ENCODE measurements around the gene FYB2.
A peak's percentile ranks its signal among the peaks of the same experiment; 100 is the strongest.

Gene FYB2

GRCh38 chr1:56816909-56817308 is 2.3 kb downstream of the FYB2 start:
- H3K9ac ChIP-seq (ENCODE audit: low read length) = no peak overlapping the region

GRCh38 chr1:56816264-56816663 is 2.9 kb downstream of the FYB2 start:
- no peak overlapping the region for H3K9ac ChIP-seq (ENCODE audit: low read length)
- H3K36me3 ChIP-seq (ENCODE audit: control insufficient read depth, insufficient read depth, low read length, severe bottlenecking) = no peaks in the 10 kb centered on the region
- peaks cover 14% of the 10 kb centered on the region for H3K27me3 ChIP-seq (replicated peaks; ENCODE audit: control insufficient read depth, insufficient read depth, low read length)
- H3K4me1 ChIP-seq (ENCODE audit: control insufficient read depth, insufficient read depth, low read length) = peaks cover 23% of the 10 kb centered on the region
- peaks cover 13% of the 10 kb centered on the region for H3K9me3 ChIP-seq (ENCODE audit: control insufficient read depth, low read length)
- H3K4me3 ChIP-seq (ENCODE audit: low read length) = no peak overlapping the region
- DNase-seq (ENCODE audit: low read depth) = no peak

More at GRCh38 chr1:56816909-56817308, 2.3 kb downstream of the FYB2 start:
- peaks cover 23% of the 10 kb centered on the region for H3K4me1 ChIP-seq (ENCODE audit: control insufficient read depth, insufficient read depth, low read length)
- no peak for DNase-seq (ENCODE audit: low read depth)
- H3K9me3 ChIP-seq (ENCODE audit: control insufficient read depth, low read length) = peaks cover 13% of the 10 kb centered on the region
- no peaks in the 10 kb centered on the region for H3K36me3 ChIP-seq (ENCODE audit: control insufficient read depth, insufficient read depth, low read length, severe bottlenecking)
- no peak overlapping the region for H3K4me3 ChIP-seq (ENCODE audit: low read length)
- H3K27me3 ChIP-seq (replicated peaks; ENCODE audit: control insufficient read depth, insufficient read depth, low read length) = peaks cover 8% of the 10 kb centered on the region

DNA sequence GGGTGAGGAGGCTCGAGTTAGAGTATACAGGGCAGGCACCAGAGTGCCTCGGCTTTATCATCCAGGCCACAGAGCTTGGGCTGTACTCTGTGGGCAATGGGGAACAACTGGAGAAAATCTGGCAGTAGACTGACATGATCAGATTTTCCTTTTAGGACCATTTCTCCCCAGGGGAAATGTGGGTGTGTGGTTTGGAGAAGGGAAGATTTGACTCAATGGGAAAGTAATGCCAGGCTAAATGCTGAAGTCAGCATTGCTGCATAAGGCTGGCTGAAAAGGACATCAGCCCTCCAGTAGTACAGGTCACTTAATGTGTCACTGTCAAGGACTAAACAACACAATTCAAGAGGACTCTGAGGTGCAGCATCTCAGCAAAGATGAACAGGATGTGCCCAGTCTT is 5.0 kb downstream of the FYB2 start:
- no peak for DNase-seq (ENCODE audit: low read depth)
- no peaks in the 10 kb centered on the region for H3K36me3 ChIP-seq (ENCODE audit: control insufficient read depth, insufficient read depth, low read length, severe bottlenecking)

DNA sequence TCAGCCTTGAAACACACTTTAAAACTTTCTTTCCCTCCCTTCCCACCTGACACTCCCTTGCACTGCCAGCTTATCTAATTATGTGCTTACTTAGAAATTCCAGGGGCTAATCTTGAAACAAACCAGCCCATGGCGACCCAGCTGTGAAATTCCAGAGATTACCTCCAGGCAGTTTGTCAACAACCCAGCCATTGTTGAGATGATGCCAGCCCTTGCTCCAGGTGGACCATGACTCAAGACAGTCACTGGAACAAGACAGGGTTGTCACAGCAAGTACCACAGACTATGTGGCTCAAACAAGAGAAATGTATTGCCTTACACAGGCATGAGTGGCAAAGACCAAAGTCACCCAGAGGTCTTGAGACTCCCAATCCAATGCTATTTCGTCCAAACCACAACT is 7.9 kb downstream of the FYB2 start:
- H3K9me3 ChIP-seq (ENCODE audit: control insufficient read depth, low read length) = peaks cover 13% of the 10 kb centered on the region
- H3K9ac ChIP-seq (ENCODE audit: low read length) = no peak overlapping the region
- peaks cover 27% of the 10 kb centered on the region for H3K27me3 ChIP-seq (replicated peaks; ENCODE audit: control insufficient read depth, insufficient read depth, low read length)
- H3K36me3 ChIP-seq (ENCODE audit: control insufficient read depth, insufficient read depth, low read length, severe bottlenecking) = no peaks in the 10 kb centered on the region
- H3K4me1 ChIP-seq (ENCODE audit: control insufficient read depth, insufficient read depth, low read length) = peaks cover 19% of the 10 kb centered on the region
- H3K4me3 ChIP-seq (ENCODE audit: low read length) = no peak overlapping the region
- DNase-seq (ENCODE audit: low read depth) = no peak

More for the DNA sequence above, 5.0 kb downstream of the FYB2 start:
- Histone ChIP-seq H3K9ac (ENCODE audit: low read length) (no peak overlapping the region), H3K4me3 (ENCODE audit: low read length) (no peak overlapping the region), H3K27me3 (replicated peaks; ENCODE audit: control insufficient read depth, insufficient read depth, low read length) (peaks cover 23% of the 10 kb centered on the region), H3K9me3 (ENCODE audit: control insufficient read depth, low read length) (peaks cover 13% of the 10 kb centered on the region), H3K4me1 (ENCODE audit: control insufficient read depth, insufficient read depth, low read length) (peaks cover 19% of the 10 kb centered on the region)

DNA sequence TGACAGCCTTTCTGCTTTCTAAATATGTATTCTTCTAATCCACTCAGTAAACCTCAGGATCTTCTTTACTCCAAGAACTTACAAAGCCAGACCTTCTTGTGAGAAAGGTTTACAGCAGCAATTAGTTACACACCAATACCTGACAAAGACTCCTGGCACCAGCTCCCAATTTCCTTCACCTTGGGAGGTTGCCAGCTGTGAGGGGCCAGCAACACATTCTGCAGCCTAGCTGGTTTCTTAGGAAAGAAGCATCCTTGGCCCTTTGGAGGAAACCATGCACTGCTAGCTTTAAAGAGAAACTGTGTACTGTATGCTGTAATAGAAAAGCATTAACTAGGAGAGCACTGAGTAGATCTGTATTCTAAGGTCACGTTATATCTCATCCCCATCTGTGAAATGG is 10.8 kb downstream of the FYB2 start:
- Histone ChIP-seq H3K4me1 (ENCODE audit: control insufficient read depth, insufficient read depth, low read length) (peaks cover 14% of the 10 kb centered on the region), H3K4me3 (ENCODE audit: low read length) (no peak overlapping the region), H3K9me3 (ENCODE audit: control insufficient read depth, low read length) (no peaks in the 10 kb centered on the region), H3K36me3 (ENCODE audit: control insufficient read depth, insufficient read depth, low read length, severe bottlenecking) (no peaks in the 10 kb centered on the region), H3K27me3 (replicated peaks; ENCODE audit: control insufficient read depth, insufficient read depth, low read length) (peaks cover 27% of the 10 kb centered on the region), H3K9ac (ENCODE audit: low read length) (no peak overlapping the region)
- no peak for DNase-seq (ENCODE audit: low read depth)

DNA sequence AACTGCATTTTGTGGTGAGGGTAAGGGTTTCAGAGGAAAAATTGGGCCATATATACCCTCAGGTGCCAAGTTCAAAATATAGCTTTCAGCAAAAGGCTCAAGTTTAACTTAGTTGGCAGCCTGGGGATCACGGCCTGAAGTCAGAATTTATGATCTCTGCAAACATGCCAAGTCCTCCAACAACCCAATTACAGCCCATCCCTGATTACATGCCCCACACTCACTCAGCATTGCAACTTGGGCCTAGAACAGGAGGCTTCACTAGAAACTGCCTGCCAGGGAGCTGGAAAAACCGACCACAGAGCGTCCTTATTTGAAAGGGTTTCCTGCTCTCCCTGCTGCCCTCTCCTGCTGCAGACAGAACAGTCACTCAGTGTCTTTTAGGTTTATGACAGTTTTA is 12.4 kb downstream of the FYB2 start:
- H3K4me1 ChIP-seq (ENCODE audit: control insufficient read depth, insufficient read depth, low read length) = peaks cover 14% of the 10 kb centered on the region
- no peak for DNase-seq (ENCODE audit: low read depth)
- H3K27me3 ChIP-seq (replicated peaks; ENCODE audit: control insufficient read depth, insufficient read depth, low read length) = peaks cover 19% of the 10 kb centered on the region
- no peak overlapping the region for H3K4me3 ChIP-seq (ENCODE audit: low read length)
- H3K36me3 ChIP-seq (ENCODE audit: control insufficient read depth, insufficient read depth, low read length, severe bottlenecking) = no peaks in the 10 kb centered on the region
- H3K9ac ChIP-seq (ENCODE audit: low read length) = peak overlapping the region; percentile 8
- H3K9me3 ChIP-seq (ENCODE audit: control insufficient read depth, low read length) = no peaks in the 10 kb centered on the region

DNA sequence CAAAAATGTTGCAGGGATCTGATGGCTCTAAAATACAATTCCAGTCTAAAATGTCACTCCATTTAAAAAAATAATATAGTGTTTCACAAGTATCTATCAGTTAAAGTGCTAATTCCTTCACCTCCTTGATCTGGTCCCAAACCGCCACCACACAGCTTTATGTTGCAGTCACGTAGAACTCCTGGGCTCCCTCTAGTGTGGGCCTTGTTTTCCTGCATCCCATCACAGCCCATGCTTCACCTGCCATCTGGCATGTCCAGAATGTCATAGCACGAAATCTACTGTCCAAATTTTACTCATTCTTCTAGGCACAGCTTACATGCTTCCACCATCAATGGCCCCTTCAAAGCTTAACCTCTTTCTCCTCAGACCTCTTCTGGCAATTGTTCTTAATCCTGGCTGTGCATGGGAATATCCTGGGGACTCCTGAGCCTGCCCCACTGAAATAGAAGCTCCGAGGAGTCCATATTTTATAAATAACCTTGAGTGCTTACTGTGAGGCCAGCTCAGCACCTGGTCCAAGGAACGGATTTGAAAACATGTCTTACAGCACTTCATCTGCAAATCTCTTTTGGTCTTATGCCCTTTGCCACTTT is 15.5 kb downstream of the FYB2 start:
- Histone ChIP-seq H3K9me3 (ENCODE audit: control insufficient read depth, low read length) (no peaks in the 10 kb centered on the region), H3K4me3 (ENCODE audit: low read length) (no peak overlapping the region), H3K36me3 (ENCODE audit: control insufficient read depth, insufficient read depth, low read length, severe bottlenecking) (no peaks in the 10 kb centered on the region), H3K9ac (ENCODE audit: low read length) (no peak overlapping the region), H3K4me1 (ENCODE audit: control insufficient read depth, insufficient read depth, low read length) (peaks cover 14% of the 10 kb centered on the region), H3K27me3 (replicated peaks; ENCODE audit: control insufficient read depth, insufficient read depth, low read length) (no peaks in the 10 kb centered on the region)
- no peak for DNase-seq (ENCODE audit: low read depth)

GRCh38 chr1:56799605-56800400 is 19.4 kb downstream of the FYB2 start:
- Histone ChIP-seq H3K9me3 (ENCODE audit: control insufficient read depth, low read length) (no peaks in the 10 kb centered on the region), H3K4me3 (ENCODE audit: low read length) (no peak overlapping the region), H3K36me3 (ENCODE audit: control insufficient read depth, insufficient read depth, low read length, severe bottlenecking) (no peaks in the 10 kb centered on the region), H3K4me1 (ENCODE audit: control insufficient read depth, insufficient read depth, low read length) (peaks cover 19% of the 10 kb centered on the region), H3K27me3 (replicated peaks; ENCODE audit: control insufficient read depth, insufficient read depth, low read length) (no peaks in the 10 kb centered on the region), H3K9ac (ENCODE audit: low read length) (no peak overlapping the region)
- DNase-seq (ENCODE audit: low read depth) = peak; percentile 60

DNA sequence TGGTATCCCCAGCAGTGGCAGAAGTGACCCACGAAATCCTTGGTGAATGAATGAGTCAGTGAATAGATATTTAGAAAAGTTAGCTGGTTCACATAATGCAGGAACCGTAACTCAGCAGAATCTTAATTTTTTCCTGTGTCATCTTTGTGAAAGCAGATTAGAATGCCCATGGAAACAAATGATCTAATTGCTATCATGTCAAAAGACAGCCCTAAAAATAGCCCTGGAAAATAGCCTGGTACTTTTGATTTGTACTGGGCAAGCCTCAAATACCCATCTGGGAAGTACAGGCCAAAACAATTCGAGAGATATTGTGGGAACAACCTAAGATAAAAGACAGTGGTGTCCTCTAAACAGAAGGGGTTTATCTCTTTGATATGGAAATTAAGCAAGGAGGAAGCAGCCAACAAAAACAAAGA is 21.1 kb downstream of the FYB2 start:
- no peak overlapping the region for H3K4me3 ChIP-seq (ENCODE audit: low read length)
- H3K27me3 ChIP-seq (replicated peaks; ENCODE audit: control insufficient read depth, insufficient read depth, low read length) = no peaks in the 10 kb centered on the region
- H3K4me1 ChIP-seq (ENCODE audit: control insufficient read depth, insufficient read depth, low read length) = peaks cover 19% of the 10 kb centered on the region
- DNase-seq (ENCODE audit: low read depth) = peak; percentile 61
- no peaks in the 10 kb centered on the region for H3K36me3 ChIP-seq (ENCODE audit: control insufficient read depth, insufficient read depth, low read length, severe bottlenecking)
- no peaks in the 10 kb centered on the region for H3K9me3 ChIP-seq (ENCODE audit: control insufficient read depth, low read length)
- no peak overlapping the region for H3K9ac ChIP-seq (ENCODE audit: low read length)

- no peak overlapping the region for H3K4me3 ChIP-seq (ENCODE audit: low read length)
- no peak for DNase-seq (ENCODE audit: low read depth)
- H3K9ac ChIP-seq (ENCODE audit: low read length) = no peak overlapping the region
- H3K9me3 ChIP-seq (ENCODE audit: control insufficient read depth, low read length) = no peaks in the 10 kb centered on the region
- no peaks in the 10 kb centered on the region for H3K27me3 ChIP-seq (replicated peaks; ENCODE audit: control insufficient read depth, insufficient read depth, low read length)
- no peaks in the 10 kb centered on the region for H3K36me3 ChIP-seq (ENCODE audit: control insufficient read depth, insufficient read depth, low read length, severe bottlenecking)
- H3K4me1 ChIP-seq (ENCODE audit: control insufficient read depth, insufficient read depth, low read length) = peaks cover 19% of the 10 kb centered on the region
Measured at GRCh38 chr1:56797065-56797685, 22.0 kb downstream of the FYB2 start.

GRCh38 chr1:56795870-56796269 is 23.3 kb downstream of the FYB2 start:
- DNase-seq (ENCODE audit: low read depth) = no peak
- Histone ChIP-seq H3K36me3 (ENCODE audit: control insufficient read depth, insufficient read depth, low read length, severe bottlenecking) (no peaks in the 10 kb centered on the region), H3K4me3 (ENCODE audit: low read length) (no peak overlapping the region)

More at GRCh38 chr1:56795870-56796269, 23.3 kb downstream of the FYB2 start:
- H3K9me3 ChIP-seq (ENCODE audit: control insufficient read depth, low read length) = no peaks in the 10 kb centered on the region
- no peaks in the 10 kb centered on the region for H3K27me3 ChIP-seq (replicated peaks; ENCODE audit: control insufficient read depth, insufficient read depth, low read length)
- peaks cover 19% of the 10 kb centered on the region for H3K4me1 ChIP-seq (ENCODE audit: control insufficient read depth, insufficient read depth, low read length)
- H3K9ac ChIP-seq (ENCODE audit: low read length) = no peak overlapping the region
